Measurements from ENCODE around the gene CIBAR2.

The CIBAR2 gene

GRCh38 chr16:85067024-85067423 is 45.2 kb downstream of the CIBAR2 start:
- TF ChIP-seq, protein P1, sequence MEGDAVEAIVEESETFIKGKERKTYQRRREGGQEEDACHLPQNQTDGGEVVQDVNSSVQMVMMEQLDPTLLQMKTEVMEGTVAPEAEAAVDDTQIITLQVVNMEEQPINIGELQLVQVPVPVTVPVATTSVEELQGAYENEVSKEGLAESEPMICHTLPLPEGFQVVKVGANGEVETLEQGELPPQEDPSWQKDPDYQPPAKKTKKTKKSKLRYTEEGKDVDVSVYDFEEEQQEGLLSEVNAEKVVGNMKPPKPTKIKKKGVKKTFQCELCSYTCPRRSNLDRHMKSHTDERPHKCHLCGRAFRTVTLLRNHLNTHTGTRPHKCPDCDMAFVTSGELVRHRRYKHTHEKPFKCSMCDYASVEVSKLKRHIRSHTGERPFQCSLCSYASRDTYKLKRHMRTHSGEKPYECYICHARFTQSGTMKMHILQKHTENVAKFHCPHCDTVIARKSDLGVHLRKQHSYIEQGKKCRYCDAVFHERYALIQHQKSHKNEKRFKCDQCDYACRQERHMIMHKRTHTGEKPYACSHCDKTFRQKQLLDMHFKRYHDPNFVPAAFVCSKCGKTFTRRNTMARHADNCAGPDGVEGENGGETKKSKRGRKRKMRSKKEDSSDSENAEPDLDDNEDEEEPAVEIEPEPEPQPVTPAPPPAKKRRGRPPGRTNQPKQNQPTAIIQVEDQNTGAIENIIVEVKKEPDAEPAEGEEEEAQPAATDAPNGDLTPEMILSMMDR (conservative IDR thresholded peaks at IDR 0.05; ENCODE audit: low read depth), result no peak
- POLR2A ChIA-PET (ENCODE audit: low non-redundant PET), result no interaction called here
- H3K27ac ChIP-seq, result no peak overlapping the region
- no peak for DNase-seq (ENCODE audit: low spot score)
- CTCF ChIA-PET, result interaction anchor here (0.6 to 0.7 kb wide), 2 partner anchors 19 to 102 kb away, joined by 3 read pairs; no protein-coding TSS in a partner anchor

GRCh38 chr16:85066346-85066885 is 45.9 kb downstream of the CIBAR2 start:
- CTCF ChIA-PET, result no interaction called here
- POLR2A ChIA-PET (ENCODE audit: low non-redundant PET), result no interaction called here
- H3K27ac ChIP-seq, result no peak overlapping the region
- TF ChIP-seq, protein P1 (conservative IDR thresholded peaks at IDR 0.05; ENCODE audit: low read depth), result no peak
- DNase-seq (ENCODE audit: low spot score), result no peak

- DNase-seq (ENCODE audit: low spot score), result no peak
- POLR2A ChIA-PET (ENCODE audit: low non-redundant PET), result no interaction called here
- TF ChIP-seq, protein P1 (conservative IDR thresholded peaks at IDR 0.05; ENCODE audit: low read depth), result no peak
- no peak overlapping the region for H3K27ac ChIP-seq
- CTCF ChIA-PET, result interaction anchor here (0.6 to 0.8 kb wide), 2 partner anchors 57 to 58 kb away, joined by 4 read pairs; no protein-coding TSS in a partner anchor
Measured at GRCh38 chr16:85065099-85065498, 47.2 kb downstream of the CIBAR2 start.

DNA sequence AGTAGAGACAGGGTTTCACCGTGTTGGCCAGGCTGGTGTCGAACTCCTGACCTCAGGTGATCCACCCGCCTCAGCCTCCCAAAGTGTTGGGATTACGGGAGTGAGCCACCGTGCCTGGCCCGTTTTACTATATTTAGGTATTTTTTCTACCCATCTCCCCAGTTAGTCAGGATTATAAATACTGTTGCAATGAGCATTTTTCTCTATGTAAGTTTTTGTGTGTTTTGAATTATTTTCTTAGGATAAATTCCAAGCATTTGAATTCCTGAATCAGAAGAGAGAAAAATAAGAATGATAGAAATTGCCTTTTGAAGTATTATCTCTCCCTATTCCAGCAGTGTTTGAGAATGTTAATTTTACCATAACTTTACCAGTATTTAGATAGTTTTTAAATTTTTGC is 48.1 kb downstream of the CIBAR2 start:
- no peak overlapping the region for H3K27ac ChIP-seq
- TF ChIP-seq, protein P1 (conservative IDR thresholded peaks at IDR 0.05; ENCODE audit: low read depth), result no peak
- ChIA-PET POLR2A (ENCODE audit: low non-redundant PET) (no interaction called here), CTCF (interaction anchor here (0.7 kb wide), 1 partner anchor 326 kb away, joined by 3 read pairs; no protein-coding TSS in a partner anchor)
- DNase-seq (ENCODE audit: low spot score), result no peak

- TF ChIP-seq, protein P1 (conservative IDR thresholded peaks at IDR 0.05; ENCODE audit: low read depth), result no peak
- H3K27ac ChIP-seq, result no peak overlapping the region
- ChIA-PET CTCF (no interaction called here), POLR2A (ENCODE audit: low non-redundant PET) (no interaction called here)
- DNase-seq (ENCODE audit: low spot score), result no peak
Measured at GRCh38 chr16:85062845-85063244, 49.4 kb downstream of the CIBAR2 start.

DNA sequence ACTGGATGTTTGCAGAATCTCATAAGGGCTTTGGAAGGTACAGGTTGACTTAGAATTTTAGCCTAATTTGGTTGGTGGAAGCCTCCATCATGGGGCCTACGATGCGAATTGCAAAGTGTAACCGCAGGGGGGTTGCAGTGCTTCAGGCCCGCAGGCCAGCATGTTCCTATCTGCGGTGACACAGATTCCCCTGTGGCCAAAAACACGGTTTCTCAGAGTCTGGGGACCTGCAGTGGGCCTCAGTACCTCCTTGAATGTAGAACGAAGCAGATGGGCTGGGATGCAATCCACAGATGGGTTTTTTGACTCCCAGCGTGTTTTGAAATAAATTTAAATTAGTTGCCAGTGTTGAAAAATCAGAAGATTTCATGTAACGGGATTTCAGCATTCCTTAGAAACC is 49.9 kb downstream of the CIBAR2 start:
- no peak overlapping the region for H3K27ac ChIP-seq
- ChIA-PET CTCF (no interaction called here), POLR2A (ENCODE audit: low non-redundant PET) (no interaction called here)
- no peak for DNase-seq (ENCODE audit: low spot score)
- TF ChIP-seq, protein P1 (conservative IDR thresholded peaks at IDR 0.05; ENCODE audit: low read depth), result no peak

All from RWPE1 (cell line).